Measurements from ENCODE around the gene HPDL.

Gene HPDL

GRCh38 chr1:45299981-45300668 lies 26.6 kb upstream of the HPDL start:
- peak; percentile 30 for TF ChIP-seq CTCF (IDR thresholded peaks at IDR 0.05)

GRCh38 chr1:45300669-45300997 lies 26.1 kb upstream of the HPDL start:
- no peak for DNase-seq (ENCODE audit: low spot score)
- Histone ChIP-seq H3K4me3 (no peak overlapping the region), H3K27ac (no peak overlapping the region)
- TF ChIP-seq CTCF (IDR thresholded peaks at IDR 0.05), result no peak

More at GRCh38 chr1:45299981-45300668, 26.6 kb upstream of the HPDL start:
- no peak for DNase-seq (ENCODE audit: low spot score)
- H3K4me3 ChIP-seq, result no peak overlapping the region
- no peak overlapping the region for H3K27ac ChIP-seq

- DNase-seq (ENCODE audit: low spot score), result no peak
- Histone ChIP-seq H3K27ac (peak overlapping the region; percentile 72 to 87), H3K4me3 (peak overlapping the region; percentile 90)
- no peak for TF ChIP-seq CTCF (IDR thresholded peaks at IDR 0.05)
Measured at GRCh38 chr1:45302505-45303150, 24.1 kb upstream of the HPDL start.

- peak; percentile 13 for TF ChIP-seq CTCF (IDR thresholded peaks at IDR 0.05)
- peak; percentile 98 for DNase-seq (ENCODE audit: low spot score)
- H3K4me3 ChIP-seq, result peak overlapping the region; percentile 90
- H3K27ac ChIP-seq, result peak overlapping the region; percentile 76 to 93
Measured at GRCh38 chr1:45303520-45304310, 23.0 kb upstream of the HPDL start.

- no peak for DNase-seq (ENCODE audit: low spot score)
- Histone ChIP-seq H3K27ac (peak overlapping the region; percentile 76 to 93), H3K4me3 (peak overlapping the region; percentile 90)
- TF ChIP-seq CTCF (IDR thresholded peaks at IDR 0.05), result no peak
Measured at GRCh38 chr1:45304311-45305081, 22.2 kb upstream of the HPDL start.

GRCh38 chr1:45305231-45305630 lies 21.5 kb upstream of the HPDL start:
- no peak for DNase-seq (ENCODE audit: low spot score)
- no peak overlapping the region for H3K27ac ChIP-seq
- no peak overlapping the region for H3K4me3 ChIP-seq
- TF ChIP-seq CTCF (IDR thresholded peaks at IDR 0.05), result no peak

All from coronary artery (tissue), 2 donors.